Measurements from ENCODE around the gene OPCML. TPM values are rescaled to one million over a fixed set of nuclear protein-coding genes. Genes with fewer than 3 reads are reported as not detected.

OPCML gene
- total RNA-seq, 1 donor from 2014 or later, result under 0.01 TPM

GRCh38 chr11:132852361-132852760, 679.9 kb downstream of the OPCML start:
- Histone ChIP-seq H3K27ac (ENCODE audit: low read depth, low read length) (no peak overlapping the region), H3K9me3 (ENCODE audit: control insufficient read depth in 3 of 3, low read length in 3 of 3) (no peaks in the 10 kb centered on the region), H3K9ac (ENCODE audit: low read depth in 1 of 3, low read length in 3 of 3) (no peak overlapping the region), H3K36me3 (ENCODE audit: control insufficient read depth in 3 of 3, insufficient read depth in 3 of 3, low read length in 3 of 3) (no peaks in the 10 kb centered on the region), H3K27me3 (ENCODE audit: control insufficient read depth in 3 of 3, insufficient read depth in 3 of 3, low read length in 3 of 3) (peaks cover 0 to 5% (median 0%) of the 10 kb centered on the region in 3 donors), H3K4me1 (ENCODE audit: control insufficient read depth in 3 of 3, insufficient read depth in 3 of 3, low read length in 3 of 3) (no peaks in the 10 kb centered on the region), H3K4me3 (ENCODE audit: low read length in 3 of 3) (no peak overlapping the region)

DNA sequence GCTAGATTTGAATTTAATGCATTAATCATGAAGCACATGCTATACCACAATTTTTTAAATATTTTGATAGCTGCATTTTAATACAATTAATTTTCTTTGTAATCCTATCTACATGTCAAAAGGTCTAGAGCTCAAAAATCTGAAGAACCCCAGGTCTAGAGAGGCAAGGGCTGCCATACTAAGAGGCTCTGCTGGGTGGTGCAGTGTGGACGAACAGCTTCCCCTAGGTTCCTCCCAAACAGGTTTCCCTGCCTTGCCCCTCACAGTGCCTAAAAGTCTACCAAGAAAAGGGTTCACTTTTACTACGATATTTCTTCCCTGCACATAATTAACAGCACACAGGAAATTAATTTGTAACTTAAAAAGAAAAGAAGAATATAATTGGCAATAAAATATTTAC, 681.1 kb downstream of the OPCML start:
- Histone ChIP-seq H3K27me3 (ENCODE audit: control insufficient read depth in 3 of 3, insufficient read depth in 3 of 3, low read length in 3 of 3) (peaks cover 0 to 5% (median 0%) of the 10 kb centered on the region in 3 donors), H3K4me3 (ENCODE audit: low read length in 3 of 3) (no peak overlapping the region), H3K9ac (ENCODE audit: low read depth in 1 of 3, low read length in 3 of 3) (no peak overlapping the region), H3K36me3 (ENCODE audit: control insufficient read depth in 3 of 3, insufficient read depth in 3 of 3, low read length in 3 of 3) (no peaks in the 10 kb centered on the region), H3K9me3 (ENCODE audit: control insufficient read depth in 3 of 3, low read length in 3 of 3) (no peaks in the 10 kb centered on the region), H3K27ac (ENCODE audit: low read depth, low read length) (no peak overlapping the region), H3K4me1 (ENCODE audit: control insufficient read depth in 3 of 3, insufficient read depth in 3 of 3, low read length in 3 of 3) (no peaks in the 10 kb centered on the region)

DNA sequence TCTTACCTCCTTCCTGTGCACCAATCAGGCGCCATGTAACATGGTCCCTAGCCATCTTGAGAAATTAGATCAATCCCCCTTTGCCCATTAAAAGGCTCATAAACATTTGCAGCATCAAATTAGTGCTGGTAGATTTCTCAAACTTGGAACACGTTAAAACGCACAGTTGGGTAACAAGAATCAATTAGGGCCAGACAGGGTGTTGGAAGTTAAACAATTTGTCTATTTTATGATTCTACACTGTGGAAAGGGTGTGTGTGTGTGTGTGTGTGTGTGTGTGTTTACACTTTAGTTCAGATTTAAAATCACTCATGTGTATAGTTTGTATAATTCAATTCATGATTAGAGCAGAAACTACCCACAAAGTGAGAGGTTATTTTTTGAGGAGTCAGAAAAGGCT, 682.0 kb downstream of the OPCML start:
- Histone ChIP-seq H3K27me3 (ENCODE audit: control insufficient read depth in 3 of 3, insufficient read depth in 3 of 3, low read length in 3 of 3) (peaks cover 0 to 9% (median 0%) of the 10 kb centered on the region in 3 donors), H3K27ac (ENCODE audit: low read depth, low read length) (no peak overlapping the region), H3K4me3 (ENCODE audit: low read length in 3 of 3) (no peak overlapping the region), H3K36me3 (ENCODE audit: control insufficient read depth in 3 of 3, insufficient read depth in 3 of 3, low read length in 3 of 3) (no peaks in the 10 kb centered on the region), H3K4me1 (ENCODE audit: control insufficient read depth in 3 of 3, insufficient read depth in 3 of 3, low read length in 3 of 3) (no peaks in the 10 kb centered on the region), H3K9ac (ENCODE audit: low read depth in 1 of 3, low read length in 3 of 3) (no peak overlapping the region), H3K9me3 (ENCODE audit: control insufficient read depth in 3 of 3, low read length in 3 of 3) (no peaks in the 10 kb centered on the region)

DNA sequence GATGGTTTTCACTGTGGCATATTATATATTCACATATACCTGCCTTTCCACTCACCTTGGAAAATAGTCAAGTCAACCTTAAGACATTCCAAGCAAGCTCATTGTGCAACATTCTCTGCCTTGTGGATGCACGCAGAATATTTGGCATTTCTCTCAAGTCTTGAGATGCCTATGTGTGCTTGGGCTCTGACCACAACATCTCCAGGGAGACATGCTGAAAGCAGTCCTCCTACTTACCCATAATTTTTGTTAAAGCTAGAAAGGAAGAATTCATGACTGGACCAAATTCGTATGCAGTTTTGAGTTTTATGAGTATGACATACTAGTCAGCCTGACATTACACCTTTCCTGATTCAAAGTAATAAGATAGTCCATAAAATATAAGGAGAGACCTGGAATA, 684.0 kb downstream of the OPCML start:
- no peaks in the 10 kb centered on the region for H3K4me1 ChIP-seq (ENCODE audit: control insufficient read depth in 3 of 3, insufficient read depth in 3 of 3, low read length in 3 of 3)

GRCh38 chr11:132846075-132846474, 686.2 kb downstream of the OPCML start:
- Histone ChIP-seq H3K27ac (ENCODE audit: low read depth, low read length) (no peak overlapping the region), H3K9me3 (ENCODE audit: control insufficient read depth in 3 of 3, low read length in 3 of 3) (no peaks in the 10 kb centered on the region), H3K4me1 (ENCODE audit: control insufficient read depth in 3 of 3, insufficient read depth in 3 of 3, low read length in 3 of 3) (no peaks in the 10 kb centered on the region), H3K9ac (ENCODE audit: low read depth in 1 of 3, low read length in 3 of 3) (no peak overlapping the region), H3K36me3 (ENCODE audit: control insufficient read depth in 3 of 3, insufficient read depth in 3 of 3, low read length in 3 of 3) (no peaks in the 10 kb centered on the region), H3K27me3 (ENCODE audit: control insufficient read depth in 3 of 3, insufficient read depth in 3 of 3, low read length in 3 of 3) (peaks cover 0 to 9% (median 0%) of the 10 kb centered on the region in 3 donors), H3K4me3 (ENCODE audit: low read length in 3 of 3) (no peak overlapping the region)

More for the DNA sequence above, 684.0 kb downstream of the OPCML start:
- Histone ChIP-seq H3K9ac (ENCODE audit: low read depth in 1 of 3, low read length in 3 of 3) (no peak overlapping the region), H3K4me3 (ENCODE audit: low read length in 3 of 3) (no peak overlapping the region), H3K36me3 (ENCODE audit: control insufficient read depth in 3 of 3, insufficient read depth in 3 of 3, low read length in 3 of 3) (no peaks in the 10 kb centered on the region), H3K27ac (ENCODE audit: low read depth, low read length) (no peak overlapping the region), H3K27me3 (ENCODE audit: control insufficient read depth in 3 of 3, insufficient read depth in 3 of 3, low read length in 3 of 3) (peaks cover 0 to 9% (median 0%) of the 10 kb centered on the region in 3 donors), H3K9me3 (ENCODE audit: control insufficient read depth in 3 of 3, low read length in 3 of 3) (no peaks in the 10 kb centered on the region)

- Histone ChIP-seq H3K9me3 (ENCODE audit: control insufficient read depth in 3 of 3, low read length in 3 of 3) (no peaks in the 10 kb centered on the region), H3K4me3 (ENCODE audit: low read length in 3 of 3) (no peak overlapping the region), H3K9ac (ENCODE audit: low read depth in 1 of 3, low read length in 3 of 3) (no peak overlapping the region), H3K4me1 (ENCODE audit: control insufficient read depth in 3 of 3, insufficient read depth in 3 of 3, low read length in 3 of 3) (no peaks in the 10 kb centered on the region), H3K36me3 (ENCODE audit: control insufficient read depth in 3 of 3, insufficient read depth in 3 of 3, low read length in 3 of 3) (no peaks in the 10 kb centered on the region), H3K27ac (ENCODE audit: low read depth, low read length) (no peak overlapping the region), H3K27me3 (ENCODE audit: control insufficient read depth in 3 of 3, insufficient read depth in 3 of 3, low read length in 3 of 3) (peaks cover 0 to 6% (median 0%) of the 10 kb centered on the region in 3 donors)
These were observed 687.2 kb downstream of the OPCML start for GRCh38 chr11:132844956-132845696.

DNA sequence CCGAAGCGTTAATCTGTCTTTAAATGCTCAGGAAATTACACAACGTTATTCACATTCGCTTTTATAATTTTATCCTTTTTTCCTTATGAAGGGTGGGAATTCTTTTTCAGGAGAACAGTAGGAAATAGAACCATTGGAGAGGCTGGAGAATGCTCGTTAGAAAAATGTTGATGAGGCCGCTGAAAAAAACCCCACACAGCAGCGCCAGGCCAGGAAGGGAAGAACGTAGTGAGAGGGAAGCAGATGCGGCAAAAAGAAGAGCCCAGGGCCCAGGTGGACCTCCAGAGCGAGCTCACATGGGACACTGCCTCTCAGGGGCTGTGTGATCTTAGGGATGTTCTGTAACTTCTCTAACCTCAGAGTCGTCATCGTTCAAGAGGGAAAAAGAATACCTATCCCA, 691.6 kb downstream of the OPCML start:
- Histone ChIP-seq H3K36me3 (ENCODE audit: control insufficient read depth in 3 of 3, insufficient read depth in 3 of 3, low read length in 3 of 3) (no peaks in the 10 kb centered on the region), H3K4me3 (ENCODE audit: low read length in 3 of 3) (no peak overlapping the region), H3K9ac (ENCODE audit: low read depth in 1 of 3, low read length in 3 of 3) (no peak overlapping the region), H3K27ac (ENCODE audit: low read depth, low read length) (no peak overlapping the region), H3K9me3 (ENCODE audit: control insufficient read depth in 3 of 3, low read length in 3 of 3) (no peaks in the 10 kb centered on the region), H3K27me3 (ENCODE audit: control insufficient read depth in 3 of 3, insufficient read depth in 3 of 3, low read length in 3 of 3) (peaks cover 0 to 3% (median 0%) of the 10 kb centered on the region in 3 donors), H3K4me1 (ENCODE audit: control insufficient read depth in 3 of 3, insufficient read depth in 3 of 3, low read length in 3 of 3) (no peaks in the 10 kb centered on the region)

GRCh38 chr11:132840191-132840590, 692.1 kb downstream of the OPCML start:
- H3K9ac ChIP-seq (ENCODE audit: low read depth in 1 of 3, low read length in 3 of 3), result no peak overlapping the region
- no peaks in the 10 kb centered on the region for H3K4me1 ChIP-seq (ENCODE audit: control insufficient read depth in 3 of 3, insufficient read depth in 3 of 3, low read length in 3 of 3)
- peaks cover 0 to 3% (median 0%) of the 10 kb centered on the region in 3 donors for H3K27me3 ChIP-seq (ENCODE audit: control insufficient read depth in 3 of 3, insufficient read depth in 3 of 3, low read length in 3 of 3)
- H3K27ac ChIP-seq (ENCODE audit: low read depth, low read length), result no peak overlapping the region
- no peaks in the 10 kb centered on the region for H3K9me3 ChIP-seq (ENCODE audit: control insufficient read depth in 3 of 3, low read length in 3 of 3)
- no peak overlapping the region for H3K4me3 ChIP-seq (ENCODE audit: low read length in 3 of 3)
- H3K36me3 ChIP-seq (ENCODE audit: control insufficient read depth in 3 of 3, insufficient read depth in 3 of 3, low read length in 3 of 3), result no peaks in the 10 kb centered on the region

DNA sequence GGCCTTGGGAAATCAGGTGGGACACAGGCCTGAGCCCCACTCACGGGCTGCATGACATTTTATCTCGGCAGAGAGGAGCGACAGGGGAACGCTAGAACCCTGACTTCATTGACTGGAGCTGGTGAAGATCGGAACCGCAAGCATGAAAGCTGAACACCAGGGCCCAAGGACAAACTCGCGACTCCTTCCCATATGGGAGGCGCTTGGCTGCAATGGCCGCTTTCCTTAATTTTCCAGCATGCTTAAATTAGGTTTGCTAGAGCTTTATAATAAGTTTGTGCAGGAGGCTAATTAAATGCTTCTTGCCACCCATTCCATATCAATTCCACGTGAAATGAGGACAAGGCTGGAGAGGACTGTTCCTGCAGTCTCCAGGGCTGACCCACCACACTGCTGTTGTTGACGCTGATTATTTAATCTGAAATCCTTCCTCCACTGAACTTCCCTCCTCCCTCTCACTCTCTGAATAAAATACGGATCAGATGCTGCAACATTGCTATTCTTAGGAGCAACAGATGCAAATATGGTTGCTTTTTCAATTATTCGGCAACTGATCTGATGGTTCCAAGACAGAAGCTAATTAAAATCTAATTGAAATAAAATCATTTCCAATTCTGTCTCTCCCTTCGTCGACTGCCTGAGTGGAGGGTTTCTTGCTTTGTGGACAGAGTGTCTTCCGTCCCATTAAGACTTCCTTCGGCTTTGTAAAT, 692.9 kb downstream of the OPCML start:
- Histone ChIP-seq H3K36me3 (ENCODE audit: control insufficient read depth in 3 of 3, insufficient read depth in 3 of 3, low read length in 3 of 3) (no peaks in the 10 kb centered on the region), H3K9ac (ENCODE audit: low read depth in 1 of 3, low read length in 3 of 3) (no peak overlapping the region), H3K4me3 (ENCODE audit: low read length in 3 of 3) (no peak overlapping the region), H3K4me1 (ENCODE audit: control insufficient read depth in 3 of 3, insufficient read depth in 3 of 3, low read length in 3 of 3) (no peaks in the 10 kb centered on the region), H3K27ac (ENCODE audit: low read depth, low read length) (no peak overlapping the region), H3K27me3 (ENCODE audit: control insufficient read depth in 3 of 3, insufficient read depth in 3 of 3, low read length in 3 of 3) (peaks cover 0 to 3% (median 0%) of the 10 kb centered on the region in 3 donors), H3K9me3 (ENCODE audit: control insufficient read depth in 3 of 3, low read length in 3 of 3) (no peaks in the 10 kb centered on the region)

GRCh38 chr11:132838627-132839026, 693.7 kb downstream of the OPCML start:
- H3K9me3 ChIP-seq (ENCODE audit: control insufficient read depth in 3 of 3, low read length in 3 of 3), result no peaks in the 10 kb centered on the region
- no peaks in the 10 kb centered on the region for H3K4me1 ChIP-seq (ENCODE audit: control insufficient read depth in 3 of 3, insufficient read depth in 3 of 3, low read length in 3 of 3)
- no peaks in the 10 kb centered on the region for H3K36me3 ChIP-seq (ENCODE audit: control insufficient read depth in 3 of 3, insufficient read depth in 3 of 3, low read length in 3 of 3)
- peaks cover 0 to 3% (median 0%) of the 10 kb centered on the region in 3 donors for H3K27me3 ChIP-seq (ENCODE audit: control insufficient read depth in 3 of 3, insufficient read depth in 3 of 3, low read length in 3 of 3)
- no peak overlapping the region for H3K4me3 ChIP-seq (ENCODE audit: low read length in 3 of 3)
- H3K27ac ChIP-seq (ENCODE audit: low read depth, low read length), result no peak overlapping the region
- H3K9ac ChIP-seq (ENCODE audit: low read depth in 1 of 3, low read length in 3 of 3), result no peak overlapping the region

Measured in skeletal muscle tissue (tissue), 4 donors.